IPS DF 4.7 (cell line): ENCODE measurements around the gene DPH2.

Source experiments
- DNase-seq: peaks from one replicate; pipeline ENCODE4 v3.0.0-alpha.2; 2013; ENCODE audit warnings: low spot score; ENCODE audit errors: extremely low read depth

The DPH2 gene

GRCh38 chr1:43999455-43999854, 29.6 kb downstream of the DPH2 start:
- no peak for DNase-seq

- no peak for DNase-seq
Measured at GRCh38 chr1:44000122-44000665, 30.4 kb downstream of the DPH2 start.

GRCh38 chr1:44002165-44002564, 32.4 kb downstream of the DPH2 start:
- DNase-seq: no peak

- DNase-seq: no peak
Measured at GRCh38 chr1:44002606-44003157, 32.9 kb downstream of the DPH2 start.

GRCh38 chr1:44008259-44008658, 38.4 kb downstream of the DPH2 start:
- no peak for DNase-seq

GRCh38 chr1:44010935-44011471, 41.2 kb downstream of the DPH2 start:
- DNase-seq: no peak

- no peak for DNase-seq
Measured at GRCh38 chr1:44012404-44012803, 42.6 kb downstream of the DPH2 start.

- no peak for DNase-seq
Measured at GRCh38 chr1:44012941-44013609, 43.3 kb downstream of the DPH2 start.

- DNase-seq: no peak
Measured at GRCh38 chr1:44013949-44014348, 44.1 kb downstream of the DPH2 start.

- DNase-seq: no peak
Measured at GRCh38 chr1:44014365-44015104, 44.7 kb downstream of the DPH2 start.

- no peak for DNase-seq
Measured at GRCh38 chr1:44015206-44015605, 45.4 kb downstream of the DPH2 start.

GRCh38 chr1:44016041-44016889, 46.5 kb downstream of the DPH2 start:
- DNase-seq: no peak

- no peak for DNase-seq
Measured at GRCh38 chr1:44016890-44017400, 47.1 kb downstream of the DPH2 start.

GRCh38 chr1:44019466-44019948, 49.7 kb downstream of the DPH2 start:
- no peak for DNase-seq

- DNase-seq: no peak
Measured at GRCh38 chr1:44020464-44020863, 50.7 kb downstream of the DPH2 start.

GRCh38 chr1:44021156-44021555, 51.3 kb downstream of the DPH2 start:
- no peak for DNase-seq

- DNase-seq: no peak
Measured at GRCh38 chr1:44021581-44022321, 51.9 kb downstream of the DPH2 start.
